Smooth muscle cell (in vitro differentiated cells): ENCODE data around the gene MIX23. TPM values are rescaled to one million over a fixed set of nuclear protein-coding genes. Genes with fewer than 3 reads are reported as not detected.

Experiments
- DNase-seq: peaks from one replicate; lab custom pipeline; 2025; ENCODE audit not compliant: unreplicated experiment; lab: John Stamatoyannopoulos, UW
- H2AFZ ChIP-seq: fragments of 200-600 bp; sonication (generic); 2 replicates; pipeline ENCODE4 v1.6.0; 2016; ENCODE audit warnings: antibody characterized with exemption, low read depth, mild to moderate bottlenecking
- H3F3A ChIP-seq: fragments of 200-600 bp; sonication (generic); 2 replicates; pipeline ENCODE4 v1.6.0; 2017; ENCODE audit warnings: antibody characterized with exemption, low read depth
- H3K27ac ChIP-seq: fragments of 200-600 bp; sonication (generic); 2 replicates; pipeline ENCODE4 v1.5.1; 2016; ENCODE audit warnings: low read depth, mild to moderate bottlenecking
- H3K27me3 ChIP-seq: fragments of 200-600 bp; sonication (generic); 2 replicates; pipeline ENCODE4 v1.6.1; 2016; ENCODE audit warnings: low read depth, mild to moderate bottlenecking
- H3K36me3 ChIP-seq: fragments of 200-600 bp; sonication (generic); 2 replicates; pipeline ENCODE4 v1.5.1; 2016; ENCODE audit warnings: low read depth
- H3K4me1 ChIP-seq: fragments of 200-600 bp; sonication (generic); 2 replicates; pipeline ENCODE4 v1.5.1; 2016; ENCODE audit warnings: low read depth
- H3K4me2 ChIP-seq: fragments of 200-600 bp; sonication (generic); 2 replicates; pipeline ENCODE4 v1.6.0; 2016; ENCODE audit warnings: mild to moderate bottlenecking
- H3K4me3 ChIP-seq: fragments of 200-600 bp; sonication (generic); 2 replicates; pipeline ENCODE4 v1.5.1; 2016; ENCODE audit warnings: mild to moderate bottlenecking
- H3K79me2 ChIP-seq: fragments of 200-600 bp; sonication (generic); 2 replicates; pipeline ENCODE4 v1.6.0; 2016; ENCODE audit warnings: low read depth, mild to moderate bottlenecking
- H3K9ac ChIP-seq: fragments of 200-600 bp; sonication (generic); 2 replicates; pipeline ENCODE4 v1.6.0; 2016; ENCODE audit warnings: low read depth
- H3K9me3 ChIP-seq: fragments of 200-600 bp; sonication (generic); replicated peaks from 2 replicates; pipeline ENCODE4 v1.5.1; 2016; ENCODE audit warnings: low read depth
- H4K20me1 ChIP-seq: fragments of 200-600 bp; sonication (generic); 2 replicates; pipeline ENCODE4 v1.6.0; 2016; ENCODE audit warnings: low read depth
- WGBS: methylation state at CpG from one replicate; pipeline ENCODE4 v1.1.7; 2016; ENCODE audit warnings: low lambda C conversion rate; 5-methylcytosine and 5-hydroxymethylcytosine counted together
- polyA plus RNA-seq: library from polyadenylated mRNA; unstranded; fragments of >200 nt; fragmentation: Nextera tagmentation; extraction: Ambion mirVana; gene quantifications from 2 replicates; pipeline ENCODE4 v1.2.1, GENCODE V29; 2016
- total RNA-seq: library from RNA; depleted of rRNA; stranded (reverse); fragments of >200 nt; gene quantifications from 2 replicates; pipeline ENCODE4 v1.2.3, GENCODE V29; 2014
- TF ChIP-seq, protein P1 (sequence below): fragments of 200-600 bp; sonication (generic); IDR thresholded peaks from 2 replicates; pipeline ENCODE4 v1.5.1; 2017; ENCODE audit warnings: borderline replicate concordance, mild to moderate bottlenecking, antibody characterized with exemption; ENCODE audit not compliant: insufficient read depth, poor library complexity, severe bottlenecking

The MIX23 gene
- total and polyA plus RNA-seq, 2 experiments from 2014 or later, result 43.4 to 48.8 TPM

GRCh38 chr3:122415104-122415744, 32.2 kb upstream of the MIX23 start:
- Histone ChIP-seq H3F3A (peaks cover 2% of the 10 kb centered on the region), H4K20me1 (no peaks in the 10 kb centered on the region), H3K9me3 (no peaks in the 10 kb centered on the region), H3K27me3 (no peaks in the 10 kb centered on the region), H3K27ac (peak overlapping the region; percentile 85), H3K36me3 (no peaks in the 10 kb centered on the region), H2AFZ (peak overlapping the region; percentile 70), H3K4me1 (peaks cover 15% of the 10 kb centered on the region), H3K4me2 (peak overlapping the region; percentile 96), H3K9ac (peak overlapping the region; percentile 36), H3K79me2 (peaks cover 26% of the 10 kb centered on the region), H3K4me3 (peak overlapping the region; percentile 82)
- DNase-seq, result no peak
- 32% methylated on average over 10 of the region's 10 CpGs for WGBS
- TF ChIP-seq, protein P1, sequence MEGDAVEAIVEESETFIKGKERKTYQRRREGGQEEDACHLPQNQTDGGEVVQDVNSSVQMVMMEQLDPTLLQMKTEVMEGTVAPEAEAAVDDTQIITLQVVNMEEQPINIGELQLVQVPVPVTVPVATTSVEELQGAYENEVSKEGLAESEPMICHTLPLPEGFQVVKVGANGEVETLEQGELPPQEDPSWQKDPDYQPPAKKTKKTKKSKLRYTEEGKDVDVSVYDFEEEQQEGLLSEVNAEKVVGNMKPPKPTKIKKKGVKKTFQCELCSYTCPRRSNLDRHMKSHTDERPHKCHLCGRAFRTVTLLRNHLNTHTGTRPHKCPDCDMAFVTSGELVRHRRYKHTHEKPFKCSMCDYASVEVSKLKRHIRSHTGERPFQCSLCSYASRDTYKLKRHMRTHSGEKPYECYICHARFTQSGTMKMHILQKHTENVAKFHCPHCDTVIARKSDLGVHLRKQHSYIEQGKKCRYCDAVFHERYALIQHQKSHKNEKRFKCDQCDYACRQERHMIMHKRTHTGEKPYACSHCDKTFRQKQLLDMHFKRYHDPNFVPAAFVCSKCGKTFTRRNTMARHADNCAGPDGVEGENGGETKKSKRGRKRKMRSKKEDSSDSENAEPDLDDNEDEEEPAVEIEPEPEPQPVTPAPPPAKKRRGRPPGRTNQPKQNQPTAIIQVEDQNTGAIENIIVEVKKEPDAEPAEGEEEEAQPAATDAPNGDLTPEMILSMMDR, result no peak

DNA sequence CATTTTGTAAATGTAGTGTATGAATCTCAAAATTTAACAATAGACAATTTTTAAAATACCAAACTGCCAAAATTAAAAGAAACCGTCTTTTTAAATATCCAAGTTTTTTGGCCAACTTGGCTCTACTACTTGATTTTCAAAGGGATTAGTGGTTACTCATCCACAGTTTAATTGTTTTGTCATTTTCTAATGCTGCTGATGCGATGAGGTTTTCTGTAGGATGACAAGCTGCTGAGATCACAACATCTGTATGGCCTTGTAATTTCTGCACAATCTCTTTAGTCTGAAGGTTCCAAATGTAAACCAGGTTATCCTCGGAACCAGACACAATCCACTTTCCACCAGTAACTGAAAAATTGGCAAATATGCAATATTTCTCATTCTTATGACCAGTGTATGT, 31.4 kb upstream of the MIX23 start:
- 93% methylated on average over 3 of the region's 3 CpGs for WGBS
- H3K27me3 ChIP-seq, result no peaks in the 10 kb centered on the region
- H3F3A ChIP-seq, result no peaks in the 10 kb centered on the region
- H3K9ac ChIP-seq, result no peak overlapping the region
- H3K4me3 ChIP-seq, result no peak overlapping the region
- peaks cover 26% of the 10 kb centered on the region for H3K79me2 ChIP-seq
- no peak overlapping the region for H2AFZ ChIP-seq
- peaks cover 15% of the 10 kb centered on the region for H3K4me1 ChIP-seq
- no peaks in the 10 kb centered on the region for H3K36me3 ChIP-seq
- H3K9me3 ChIP-seq, result no peaks in the 10 kb centered on the region
- no peak overlapping the region for H3K27ac ChIP-seq
- DNase-seq, result no peak
- H3K4me2 ChIP-seq, result peak overlapping the region; percentile 96
- no peaks in the 10 kb centered on the region for H4K20me1 ChIP-seq
- TF ChIP-seq, protein P1, result no peak

DNA sequence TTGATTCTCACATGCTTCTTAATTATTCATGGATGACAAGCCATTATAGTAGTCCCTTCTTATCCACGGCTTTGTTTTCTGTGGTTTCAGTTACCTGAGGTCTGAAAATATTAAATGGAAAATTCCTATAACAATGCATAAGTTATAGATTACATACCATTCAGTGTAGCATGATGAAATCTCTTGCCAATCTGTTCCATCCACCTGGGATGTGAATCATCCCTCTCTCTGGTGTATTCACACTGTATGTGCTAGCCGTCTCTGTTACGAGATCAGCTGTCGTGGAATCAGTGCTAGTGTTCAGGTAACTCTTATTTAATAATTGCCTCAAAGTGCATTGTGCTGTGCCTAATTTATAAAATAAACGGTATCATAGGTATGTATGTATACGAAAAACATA, 27.6 kb upstream of the MIX23 start:
- Histone ChIP-seq H3K9ac (no peak overlapping the region), H3K9me3 (no peaks in the 10 kb centered on the region), H3K36me3 (peaks cover 3% of the 10 kb centered on the region), H3K79me2 (peaks cover 22% of the 10 kb centered on the region), H3K27ac (no peak overlapping the region), H3K4me1 (peaks cover 7% of the 10 kb centered on the region), H3K27me3 (no peaks in the 10 kb centered on the region), H2AFZ (no peak overlapping the region), H3F3A (no peaks in the 10 kb centered on the region), H3K4me3 (no peak overlapping the region), H3K4me2 (no peak overlapping the region), H4K20me1 (peaks cover 4% of the 10 kb centered on the region)
- TF ChIP-seq, protein P1, result no peak
- no peak for DNase-seq
- WGBS, result 91% methylated on average over 6 of the region's 6 CpGs

- DNase-seq, result no peak
- no peaks in the 10 kb centered on the region for H3F3A ChIP-seq
- H2AFZ ChIP-seq, result no peak overlapping the region
- peaks cover 4% of the 10 kb centered on the region for H4K20me1 ChIP-seq
- H3K4me3 ChIP-seq, result no peak overlapping the region
- H3K79me2 ChIP-seq, result peaks cover 18% of the 10 kb centered on the region
- H3K27me3 ChIP-seq, result no peaks in the 10 kb centered on the region
- H3K9me3 ChIP-seq, result no peaks in the 10 kb centered on the region
- H3K36me3 ChIP-seq, result peaks cover 6% of the 10 kb centered on the region
- no peak overlapping the region for H3K4me2 ChIP-seq
- H3K9ac ChIP-seq, result no peak overlapping the region
- H3K27ac ChIP-seq, result no peak overlapping the region
- H3K4me1 ChIP-seq, result peaks cover 4% of the 10 kb centered on the region
- 97% methylated on average over 4 of the region's 4 CpGs for WGBS
- TF ChIP-seq, protein P1, result no peak
These were observed 27.1 kb upstream of the MIX23 start for GRCh38 chr3:122410111-122410510.
